NCI-H345 treated with DMSO at 0.1 percent for 48 hours (cell line): ENCODE results near the gene TEX19.
"Not testable (repeated sequence)": the region's sequence is repeated elsewhere in the genome, so short reads cannot be mapped to it uniquely, and the experiment has no call there.

Experiments
- DNase-seq: peaks from one replicate; lab custom pipeline; 2025; ENCODE audit not compliant: unreplicated experiment; lab: John Stamatoyannopoulos, UW

Gene TEX19

GRCh38 chr17:82407255-82407654 is 48.2 kb downstream of the TEX19 start:
- no peak for DNase-seq

- no peak for DNase-seq
Observed at GRCh38 chr17:82408288-82408937, 49.4 kb downstream of the TEX19 start.

DNA sequence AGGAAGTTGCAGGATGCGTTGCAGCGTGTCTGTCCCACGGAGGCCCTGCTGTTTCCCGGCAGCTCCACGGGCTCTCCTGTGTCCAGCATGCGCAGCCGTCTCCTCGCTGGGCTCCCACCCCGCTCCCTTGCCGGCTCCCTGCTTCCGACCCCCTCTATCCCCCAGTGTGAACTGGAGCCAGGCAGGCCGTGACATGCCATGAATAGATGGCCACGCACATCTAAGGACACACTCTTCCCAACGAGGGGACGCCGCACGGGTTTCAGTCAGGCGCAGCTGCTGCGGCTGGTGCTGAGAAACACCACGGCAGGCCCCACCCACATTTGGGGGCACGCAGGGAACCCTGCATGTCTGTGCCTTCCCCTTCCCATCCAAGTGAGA is 49.9 kb downstream of the TEX19 start:
- DNase-seq: no peak

GRCh38 chr17:82410014-82410716 is 51.1 kb downstream of the TEX19 start:
- no peak for DNase-seq

DNA sequence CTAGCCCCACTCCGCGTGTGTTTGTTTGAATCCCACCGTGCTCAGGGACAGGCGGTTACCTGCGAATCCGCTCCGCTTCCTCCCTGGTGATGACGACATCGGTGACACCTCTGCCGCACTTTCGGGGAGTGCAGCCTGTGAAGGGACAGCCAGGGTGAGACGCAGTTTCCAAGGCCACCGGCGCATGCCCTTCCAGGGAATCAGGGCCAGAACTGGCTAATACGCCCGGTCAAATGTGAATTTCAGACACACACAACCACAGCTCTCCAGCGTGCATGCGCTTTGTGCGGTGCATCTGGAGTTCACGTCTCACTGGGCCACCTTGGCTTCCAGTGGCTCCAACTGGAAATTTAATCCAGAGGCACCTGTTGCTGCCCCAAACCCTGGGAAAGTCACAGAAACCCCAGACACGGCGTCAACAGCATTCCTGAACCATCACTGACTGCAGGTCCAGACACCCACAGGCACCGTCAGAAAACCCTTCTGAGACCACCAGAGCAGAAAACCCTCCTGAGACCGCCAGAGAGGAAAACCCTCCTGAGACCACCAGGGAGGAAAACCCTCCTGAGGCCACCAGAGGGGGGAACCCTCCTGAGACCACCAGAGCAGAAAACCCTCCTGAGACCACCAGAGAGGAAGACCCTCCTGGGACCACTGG is 52.5 kb downstream of the TEX19 start:
- no peak for DNase-seq

DNA sequence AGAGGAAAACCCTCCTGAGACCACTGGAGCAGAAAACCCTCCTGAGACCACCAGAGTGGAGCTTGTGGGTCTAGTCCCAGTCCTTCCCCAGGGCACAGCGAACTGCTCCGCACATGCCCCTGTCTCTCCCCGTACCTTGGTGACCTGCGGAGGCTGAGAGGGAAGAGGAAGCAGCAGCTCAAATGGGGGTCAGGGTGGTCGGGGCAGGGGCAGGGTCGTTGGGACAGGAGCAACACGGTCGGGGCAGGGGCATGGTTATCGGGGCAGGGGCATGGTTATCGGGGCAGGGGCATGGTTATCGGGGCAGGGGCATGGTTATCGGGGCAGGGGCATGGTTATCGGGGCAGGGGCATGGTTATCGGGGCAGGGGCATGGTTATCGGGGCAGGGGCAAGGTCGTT is 53.0 kb downstream of the TEX19 start:
- not testable (repeated sequence) for DNase-seq

- DNase-seq: peak; percentile 44
Observed at GRCh38 chr17:82412535-82413520, 53.8 kb downstream of the TEX19 start.
